Measurements from ENCODE around the gene MATN4.

Gene MATN4

GRCh38 chr20:45289942-45290676 lies 18.0 kb downstream of the MATN4 start:
- Histone ChIP-seq H3K27ac (ENCODE audit: low read length) (no peak overlapping the region), H3K4me3 (ENCODE audit: low read length) (no peak overlapping the region), H3K9me3 (replicated peaks; ENCODE audit: insufficient read depth, low read length) (no peaks in the 10 kb centered on the region), H3K9me2 (replicated peaks; ENCODE audit: insufficient read depth, low read length) (no peaks in the 10 kb centered on the region), H4K20me1 (ENCODE audit: insufficient read depth, low read length) (no peaks in the 10 kb centered on the region), H3F3A (ENCODE audit: insufficient read depth, low read length) (0 out of 2 replicates have a peak, but pooled peaks cover 4% of the 10 kb centered on the region), H3K27me3 (replicated peaks; ENCODE audit: insufficient read depth, low read length) (peaks cover 14% of the 10 kb centered on the region), H3K36me3 (replicated peaks; ENCODE audit: insufficient read depth, low read length) (no peaks in the 10 kb centered on the region), H3K9ac (ENCODE audit: low read length) (no peak overlapping the region), H3K79me2 (ENCODE audit: low read length) (no peaks in the 10 kb centered on the region), H3K4me2 (ENCODE audit: low read depth, low read length) (peak overlapping the region; percentile 28; the same call in 1 of the 2 replicates), H3K4me1 (ENCODE audit: low read length) (peaks cover 9% of the 10 kb centered on the region; the same call in 1 of the 2 replicates), H2AFZ (ENCODE audit: low read length) (no peak overlapping the region)
- no peak for DNase-seq
- TF ChIP-seq EZH2 (optimal IDR thresholded peaks at IDR 0.05; ENCODE audit: low read depth, low read length) (no peak), CTCF (IDR thresholded peaks at IDR 0.05; ENCODE audit: low read length) (no peak), EZH2phosphoT487 (IDR thresholded peaks at IDR 0.05; ENCODE audit: low read length) (no peak)

- Histone ChIP-seq H3K36me3 (replicated peaks; ENCODE audit: insufficient read depth, low read length) (no peaks in the 10 kb centered on the region), H3K9me3 (replicated peaks; ENCODE audit: insufficient read depth, low read length) (no peaks in the 10 kb centered on the region), H3K79me2 (ENCODE audit: low read length) (no peaks in the 10 kb centered on the region), H2AFZ (ENCODE audit: low read length) (no peak overlapping the region), H3F3A (ENCODE audit: insufficient read depth, low read length) (0 out of 2 replicates have a peak, but pooled peaks cover 4% of the 10 kb centered on the region), H3K9ac (ENCODE audit: low read length) (no peak overlapping the region), H3K27me3 (replicated peaks; ENCODE audit: insufficient read depth, low read length) (peaks cover 14% of the 10 kb centered on the region), H3K9me2 (replicated peaks; ENCODE audit: insufficient read depth, low read length) (no peaks in the 10 kb centered on the region), H3K4me3 (ENCODE audit: low read length) (no peak overlapping the region), H3K27ac (ENCODE audit: low read length) (no peak overlapping the region), H3K4me2 (ENCODE audit: low read depth, low read length) (no peak overlapping the region), H3K4me1 (ENCODE audit: low read length) (peaks cover 9% of the 10 kb centered on the region; the same call in 1 of the 2 replicates), H4K20me1 (ENCODE audit: insufficient read depth, low read length) (no peaks in the 10 kb centered on the region)
- TF ChIP-seq EZH2 (optimal IDR thresholded peaks at IDR 0.05; ENCODE audit: low read depth, low read length): no peak
- DNase-seq: no peak
Observed at GRCh38 chr20:45288860-45289259, 19.2 kb downstream of the MATN4 start.

- Histone ChIP-seq H3F3A (ENCODE audit: insufficient read depth, low read length) (0 out of 2 replicates have a peak, but pooled peaks cover 4% of the 10 kb centered on the region), H3K79me2 (ENCODE audit: low read length) (no peaks in the 10 kb centered on the region), H3K4me1 (ENCODE audit: low read length) (peaks cover 9% of the 10 kb centered on the region; the same call in 1 of the 2 replicates), H4K20me1 (ENCODE audit: insufficient read depth, low read length) (no peaks in the 10 kb centered on the region), H3K4me2 (ENCODE audit: low read depth, low read length) (no peak overlapping the region), H3K9ac (ENCODE audit: low read length) (no peak overlapping the region), H3K4me3 (ENCODE audit: low read length) (no peak overlapping the region), H3K36me3 (replicated peaks; ENCODE audit: insufficient read depth, low read length) (no peaks in the 10 kb centered on the region), H3K27ac (ENCODE audit: low read length) (no peak overlapping the region), H3K27me3 (replicated peaks; ENCODE audit: insufficient read depth, low read length) (peaks cover 14% of the 10 kb centered on the region), H2AFZ (ENCODE audit: low read length) (no peak overlapping the region), H3K9me2 (replicated peaks; ENCODE audit: insufficient read depth, low read length) (no peaks in the 10 kb centered on the region), H3K9me3 (replicated peaks; ENCODE audit: insufficient read depth, low read length) (no peaks in the 10 kb centered on the region)
- no peak for TF ChIP-seq EZH2 (optimal IDR thresholded peaks at IDR 0.05; ENCODE audit: low read depth, low read length)
- TF ChIP-seq CTCF (IDR thresholded peaks at IDR 0.05; ENCODE audit: low read length): no peak
- no peak for TF ChIP-seq EZH2phosphoT487 (IDR thresholded peaks at IDR 0.05; ENCODE audit: low read length)
- no peak for DNase-seq
Observed at GRCh38 chr20:45288376-45288775, 19.7 kb downstream of the MATN4 start.

- H3K36me3 ChIP-seq (replicated peaks; ENCODE audit: insufficient read depth, low read length): no peaks in the 10 kb centered on the region
- no peaks in the 10 kb centered on the region for H3K9me3 ChIP-seq (replicated peaks; ENCODE audit: insufficient read depth, low read length)
- no peak overlapping the region for H3K4me3 ChIP-seq (ENCODE audit: low read length)
- no peak for TF ChIP-seq EZH2 (optimal IDR thresholded peaks at IDR 0.05; ENCODE audit: low read depth, low read length)
- no peak for TF ChIP-seq EZH2phosphoT487 (IDR thresholded peaks at IDR 0.05; ENCODE audit: low read length)
- TF ChIP-seq CTCF (IDR thresholded peaks at IDR 0.05; ENCODE audit: low read length): no peak
- DNase-seq: no peak
- no peak overlapping the region for H2AFZ ChIP-seq (ENCODE audit: low read length)
- no peak overlapping the region for H3K27ac ChIP-seq (ENCODE audit: low read length)
- no peaks in the 10 kb centered on the region for H3K79me2 ChIP-seq (ENCODE audit: low read length)
- no peak overlapping the region for H3K4me2 ChIP-seq (ENCODE audit: low read depth, low read length)
- no peak overlapping the region for H3K9ac ChIP-seq (ENCODE audit: low read length)
- no peaks in the 10 kb centered on the region for H3K27me3 ChIP-seq (replicated peaks; ENCODE audit: insufficient read depth, low read length)
- no peaks in the 10 kb centered on the region for H3F3A ChIP-seq (ENCODE audit: insufficient read depth, low read length)
- no peaks in the 10 kb centered on the region for H3K4me1 ChIP-seq (ENCODE audit: low read length)
- H4K20me1 ChIP-seq (ENCODE audit: insufficient read depth, low read length): no peaks in the 10 kb centered on the region
- H3K9me2 ChIP-seq (replicated peaks; ENCODE audit: insufficient read depth, low read length): no peaks in the 10 kb centered on the region
Observed at GRCh38 chr20:45283551-45284057, 24.5 kb downstream of the MATN4 start.

Data from MM.1S (cell line).